Panc1 (cell line): ENCODE results near the gene TFB1M. TPM values are rescaled to one million over a fixed set of nuclear protein-coding genes. Genes with fewer than 3 reads are reported as not detected.

ENCODE experiments used
- ATAC-seq: fragments of 200-7000 bp; cut with Tn5 transposase; 2 replicates; pipeline ENCODE4 v1.9.1; 2020; ENCODE audit warnings: mild to moderate bottlenecking, moderate library complexity
- BruUV-seq: library from RNA; stranded (reverse); fragments of 400-500 nt; replicated peaks from 2 replicates; lab custom pipeline; 2021; lab: Mats Ljungman, UMichigan
- CTCF ChIA-PET: fragments of 300-600 bp; sonication (Branson Sonifier 250); formaldehyde crosslinking; loops from one replicate; lab custom pipeline; 2022; ENCODE audit warnings: antibody characterized with exemption; lab: Charles Lee
- POLR2A ChIA-PET: fragments of 300-600 bp; sonication (Branson Sonifier 250); formaldehyde crosslinking; loops from one replicate; lab custom pipeline; 2022; ENCODE audit warnings: antibody characterized with exemption; lab: Charles Lee
- DNase-seq: peaks from one replicate; pipeline ENCODE4 v3.0.0-alpha.2; 2010; ENCODE audit warnings: low read depth, low spot score
- H3K27ac ChIP-seq: 2 replicates; pipeline ENCODE4 v1.5.1; 2011; ENCODE audit warnings: mild to moderate bottlenecking, low read length, inconsistent platforms
- H3K27me3 ChIP-seq: fragments of 200-500 bp; sonication (Bioruptor generic); 2 replicates; pipeline ENCODE4 v1.6.0; 2014; ENCODE audit warnings: low read length, inconsistent platforms; ENCODE audit not compliant: control insufficient read depth, insufficient read depth
- H3K36me3 ChIP-seq: fragments of 200-500 bp; sonication (Bioruptor generic); 2 replicates; pipeline ENCODE4 v1.5.1; 2014; ENCODE audit warnings: inconsistent platforms, mild to moderate bottlenecking, low read length, moderate library complexity; ENCODE audit not compliant: control insufficient read depth, insufficient read depth
- H3K4me1 ChIP-seq: 2 replicates; pipeline ENCODE4 v1.5.1; 2011; ENCODE audit warnings: inconsistent platforms, mild to moderate bottlenecking, low read length, moderate library complexity; ENCODE audit not compliant: control insufficient read depth, insufficient read depth
- H3K4me3 ChIP-seq, 2 experiments: 2 replicates each; pipeline ENCODE4 v1.5.1; 2011 to 2012; ENCODE audit warnings: low read depth in 2 of 2, low read length in 2 of 2, mild to moderate bottlenecking in 2 of 2, inconsistent platforms in 1 of 2, moderate library complexity in 1 of 2
- H3K9me3 ChIP-seq: fragments of 200-500 bp; sonication (Bioruptor generic); 2 replicates; pipeline ENCODE4 v1.5.1; 2014; ENCODE audit warnings: low read depth, mild to moderate bottlenecking, inconsistent platforms, low read length, moderate library complexity; ENCODE audit not compliant: control insufficient read depth, insufficient read depth
- CTCF ChIP-seq: fragments of 450-650 bp; IDR thresholded peaks from 2 replicates; pipeline ENCODE4 v1.5.1; 2017; ENCODE audit warnings: mild to moderate bottlenecking
- POLR2AphosphoS5 ChIP-seq: IDR thresholded peaks from 2 replicates; pipeline ENCODE4 v1.6.1; 2012; ENCODE audit warnings: mild to moderate bottlenecking, low read depth, low read length, moderate library complexity
- REST ChIP-seq, 2 experiments: IDR thresholded peaks; 2 replicates each; pipeline ENCODE4 v1.6.1; 2011 to 2012; ENCODE audit warnings: low read depth in 2 of 2, control low read depth in 1 of 2, low read length in 1 of 2, mild to moderate bottlenecking in 1 of 2, moderate library complexity in 1 of 2; ENCODE audit not compliant: insufficient read depth in 1 of 2
- SIN3A ChIP-seq: IDR thresholded peaks from 2 replicates; pipeline ENCODE4 v1.6.1; 2012; ENCODE audit warnings: low read depth, mild to moderate bottlenecking, low read length, moderate library complexity, borderline replicate concordance; ENCODE audit not compliant: insufficient read depth
- TCF7L2 ChIP-seq: IDR thresholded peaks from 2 replicates; pipeline ENCODE4 v1.6.1; 2011; ENCODE audit warnings: mild to moderate bottlenecking, low read depth, low read length, inconsistent platforms
- in situ Hi-C: cut with HindIII; loops from 2 replicates; pipeline ENCODE4 v1.10.0; 2016; ENCODE audit warnings: low sequenced_read_pairs, low pct_unique_long_range_greater_than_20kb
- intact Hi-C: fragments of 100-400 bp; cut with micrococcal nuclease; formaldehyde crosslinking; loops from one replicate; pipeline ENCODE4 v1.10.0; 2022; ENCODE audit not compliant: unreplicated experiment
- total RNA-seq: library from RNA; stranded (reverse); gene quantifications from one replicate; pipeline ENCODE4 v1.2.1, GENCODE V29; 2021; ENCODE audit not compliant: unreplicated experiment

TFB1M gene
- total RNA-seq, 1 experiment from 2014 or later, result 32.0 TPM

- Histone ChIP-seq H3K36me3 (peaks cover 11% of the 10 kb centered on the region), H3K27ac (no peak overlapping the region), H3K4me1 (no peaks in the 10 kb centered on the region), H3K4me3 (no peak overlapping the region), H3K9me3 (no peaks in the 10 kb centered on the region), H3K27me3 (no peaks in the 10 kb centered on the region)
- ATAC-seq (no peak), DNase-seq (no peak)
- BruUV-seq, result no TSS peak
- TF ChIP-seq POLR2AphosphoS5 (no peak), REST (IDR thresholded peaks at IDR 0.05; ENCODE audit: insufficient read depth in 1 of 2, low read depth in 2 of 2, low read length in 1 of 2) (no peak), SIN3A (no peak), TCF7L2 (no peak), CTCF (no peak)
- intact Hi-C loops, result no loop called here
- in situ Hi-C loops, result no loop called here
- ChIA-PET CTCF (no interaction called here), POLR2A (no interaction called here)
These were observed 40.2 kb downstream of the TFB1M start for GRCh38 chr6:155274106-155274505.

- in situ Hi-C loops, result no loop called here
- ChIA-PET POLR2A (interaction anchor here (0.7 kb wide), 1 partner anchor 350 kb away, joined by 3 read pairs; no protein-coding TSS in a partner anchor), CTCF (no interaction called here)
- no peak for ATAC-seq
- Histone ChIP-seq H3K27ac (no peak overlapping the region), H3K4me1 (no peaks in the 10 kb centered on the region), H3K27me3 (no peaks in the 10 kb centered on the region), H3K36me3 (peaks cover 11% of the 10 kb centered on the region), H3K4me3 (no peak overlapping the region), H3K9me3 (no peaks in the 10 kb centered on the region)
- BruUV-seq, result no TSS peak
- intact Hi-C loops, result no loop called here
- no peak for DNase-seq
- TF ChIP-seq CTCF (no peak), REST (IDR thresholded peaks at IDR 0.05; ENCODE audit: insufficient read depth in 1 of 2, low read depth in 2 of 2, low read length in 1 of 2) (no peak), SIN3A (no peak), TCF7L2 (no peak), POLR2AphosphoS5 (no peak)
These were observed 40.9 kb downstream of the TFB1M start for GRCh38 chr6:155273431-155273830.
